OCI-LY7 (cell line): Measurements from ENCODE around the gene GXYLT2. TPM values are rescaled to one million over a fixed set of nuclear protein-coding genes. Genes with fewer than 3 reads are reported as not detected.
A peak's percentile ranks its signal among the peaks of the same experiment; 100 is the strongest.
"Not testable (repeated sequence)": the region's sequence is repeated elsewhere in the genome, so short reads cannot be mapped to it uniquely, and the experiment has no call there.

ENCODE experiments used
- BruUV-seq: library from RNA; stranded (reverse); fragments of 400-500 nt; replicated peaks from 2 replicates; lab custom pipeline; 2021; lab: Mats Ljungman, UMichigan
- CTCF ChIA-PET: fragments of 300-600 bp; sonication (Branson Sonifier 250); formaldehyde crosslinking; loops from one replicate; lab custom pipeline; 2022; ENCODE audit warnings: antibody characterized with exemption; ENCODE audit not compliant: unreplicated experiment; lab: Charles Lee
- POLR2A ChIA-PET: fragments of 300-600 bp; sonication (Branson Sonifier 250); formaldehyde crosslinking; loops from one replicate; lab custom pipeline; 2022; ENCODE audit warnings: antibody characterized with exemption; lab: Charles Lee
- DNase-seq: peaks from one replicate; pipeline ENCODE4 v3.0.0-alpha.2; 2015; ENCODE audit warnings: low spot score
- H2AFZ ChIP-seq: fragments of 200-600 bp; sonication (generic), shearing (Covaris generic); 2 replicates; pipeline ENCODE4 v1.6.1; 2014; ENCODE audit warnings: mild to moderate bottlenecking, antibody characterized with exemption, low read length, moderate library complexity
- H3K27ac ChIP-seq: fragments of 200-600 bp; sonication (generic); 2 replicates; pipeline ENCODE4 v1.5.1; 2014; ENCODE audit warnings: mixed run types, low read depth, mild to moderate bottlenecking, moderate library complexity, low read length, inconsistent platforms; ENCODE audit not compliant: poor library complexity, severe bottlenecking
- H3K36me3 ChIP-seq: fragments of 200-600 bp; sonication (generic); 2 replicates; pipeline ENCODE4 v1.6.1; 2014; ENCODE audit warnings: mild to moderate bottlenecking, antibody characterized with exemption, low read length, moderate library complexity, mixed read lengths; ENCODE audit not compliant: insufficient read depth
- H3K4me1 ChIP-seq: fragments of 200-600 bp; sonication (generic); 2 replicates; pipeline ENCODE4 v1.5.1; 2014; ENCODE audit warnings: mild to moderate bottlenecking, low read length; ENCODE audit not compliant: insufficient read depth, poor library complexity, severe bottlenecking
- H3K4me2 ChIP-seq: fragments of 200-600 bp; sonication (generic); 2 replicates; pipeline ENCODE4 v1.6.1; 2014; ENCODE audit warnings: mild to moderate bottlenecking, low read length
- H3K4me3 ChIP-seq: fragments of 200-600 bp; sonication (generic); 2 replicates; pipeline ENCODE4 v1.5.1; 2014; ENCODE audit warnings: mild to moderate bottlenecking, low read depth, low read length; ENCODE audit not compliant: poor library complexity, severe bottlenecking
- H3K79me2 ChIP-seq: fragments of 200-600 bp; sonication (generic); 2 replicates; pipeline ENCODE4 v1.6.1; 2016; ENCODE audit warnings: low read depth, mild to moderate bottlenecking, low read length, moderate library complexity, mixed read lengths; ENCODE audit not compliant: insufficient read depth
- H3K9me2 ChIP-seq: fragments of 200-600 bp; sonication (generic); 2 replicates; pipeline ENCODE4 v1.6.1; 2016; ENCODE audit warnings: mild to moderate bottlenecking, low read length, mixed read lengths; ENCODE audit not compliant: insufficient read depth
- H3K9me3 ChIP-seq: fragments of 200-600 bp; sonication (generic); 2 replicates; pipeline ENCODE4 v1.6.1; 2014; ENCODE audit warnings: mild to moderate bottlenecking, mixed run types, low read length, mixed read lengths
- H4K20me1 ChIP-seq: fragments of 200-600 bp; sonication (generic); 2 replicates; pipeline ENCODE4 v1.6.1; 2014; ENCODE audit warnings: mild to moderate bottlenecking, antibody characterized with exemption, low read length, moderate library complexity, mixed read lengths; ENCODE audit not compliant: insufficient read depth
- CTCF ChIP-seq: fragments of 200-600 bp; sonication (generic); conservative IDR thresholded peaks from 2 replicates; pipeline ENCODE4 v1.5.1; 2014; ENCODE audit warnings: mild to moderate bottlenecking, antibody characterized with exemption, low read length, moderate library complexity, mixed read lengths
- EZH2phosphoT487 ChIP-seq: fragments of 200-600 bp; sonication (generic); IDR thresholded peaks from 2 replicates; pipeline ENCODE4 v1.6.1; 2018; ENCODE audit warnings: low read depth, borderline replicate concordance, mild to moderate bottlenecking, mixed run types, antibody characterized with exemption, low read length, moderate library complexity, mixed read lengths
- intact Hi-C: fragments of 100-400 bp; cut with micrococcal nuclease; formaldehyde crosslinking; loops from one replicate; pipeline ENCODE4 v1.10.0; 2022; ENCODE audit not compliant: unreplicated experiment
- total RNA-seq, 2 experiments: library from RNA; depleted of rRNA in 1 of 2; stranded (reverse); fragments of >200 nt in 1 of 2; shearing (Covaris generic) in 1 of 2; gene quantifications; 2 replicates each; pipeline ENCODE4 v1.2.3, GENCODE V29; 2014 to 2022

GXYLT2 gene
- total RNA-seq, 2 experiments from 2014 or later = not detected

GRCh38 chr3:72924055-72924454 is 36.2 kb downstream of the GXYLT2 start:
- BruUV-seq = no TSS peak
- ChIA-PET POLR2A (no interaction called here), CTCF (no interaction called here)
- H3K9me2 ChIP-seq = no peaks in the 10 kb centered on the region
- TF ChIP-seq EZH2phosphoT487 = no peak
- TF ChIP-seq CTCF = peak; percentile 62
- no peak overlapping the region for H2AFZ ChIP-seq
- intact Hi-C loops = no loop called here
- no peak overlapping the region for H3K4me3 ChIP-seq
- DNase-seq = peak; percentile 13
- no peaks in the 10 kb centered on the region for H4K20me1 ChIP-seq
- H3K4me1 ChIP-seq = no peaks in the 10 kb centered on the region
- H3K79me2 ChIP-seq = no peaks in the 10 kb centered on the region
- no peak overlapping the region for H3K4me2 ChIP-seq
- H3K27ac ChIP-seq = no peak overlapping the region
- no peaks in the 10 kb centered on the region for H3K36me3 ChIP-seq
- H3K9me3 ChIP-seq = no peaks in the 10 kb centered on the region

DNA sequence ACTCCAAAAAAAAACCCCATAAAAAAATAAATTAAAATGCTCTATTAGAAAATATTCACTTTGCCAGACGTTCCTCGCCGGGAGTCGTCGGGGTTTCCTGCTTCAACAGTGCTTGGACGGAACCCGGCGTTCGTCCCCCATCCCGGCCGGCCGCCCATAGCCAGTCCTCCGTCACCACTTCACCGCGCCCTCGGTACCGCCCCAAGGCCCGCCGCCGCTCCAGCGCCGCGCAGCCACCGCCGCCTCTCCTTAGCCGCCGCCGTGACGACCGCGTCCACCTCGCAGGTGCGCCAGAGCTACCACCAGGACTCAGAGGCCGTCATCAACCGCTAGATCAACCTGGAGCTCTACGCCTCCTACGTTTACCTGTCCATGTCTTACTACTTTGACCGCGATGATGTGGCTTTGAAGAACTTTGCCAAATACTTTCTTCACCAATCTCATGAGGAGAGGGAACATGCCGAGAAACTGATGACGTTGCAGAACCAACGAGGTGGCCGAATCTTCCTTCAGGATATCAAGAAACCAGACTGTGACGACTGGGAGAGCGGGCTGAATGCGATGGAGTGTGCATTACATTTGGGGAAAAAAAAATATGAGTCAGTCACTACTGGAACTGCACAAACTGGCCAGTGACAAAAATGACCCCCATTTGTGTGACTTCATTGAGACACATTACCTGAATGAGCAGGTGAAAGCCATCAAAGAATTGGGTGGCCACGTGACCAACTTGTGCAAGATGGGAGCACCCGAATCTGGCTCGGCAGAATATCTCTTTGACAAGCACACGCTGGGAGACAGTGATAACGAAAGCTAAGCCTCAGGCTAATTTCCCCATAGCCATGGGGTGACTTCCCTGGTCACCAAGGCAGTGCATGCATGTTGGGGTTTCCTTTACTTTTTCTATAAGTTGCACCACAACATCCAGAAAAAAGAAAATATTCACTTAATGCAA is 41.2 kb downstream of the GXYLT2 start:
- H3K79me2 ChIP-seq, H3K9me3 ChIP-seq, CTCF ChIA-PET, H3K36me3 ChIP-seq, H3K4me1 ChIP-seq, H3K4me2 ChIP-seq, H2AFZ ChIP-seq, H4K20me1 ChIP-seq, H3K4me3 ChIP-seq, BruUV-seq, DNase-seq, H3K9me2 ChIP-seq, intact Hi-C loops, H3K27ac ChIP-seq: not testable (repeated sequence)
- POLR2A ChIA-PET = interaction anchor here (0.5 kb wide), 1 partner anchor 57 kb away, joined by 3 read pairs; no protein-coding TSS in a partner anchor

DNA sequence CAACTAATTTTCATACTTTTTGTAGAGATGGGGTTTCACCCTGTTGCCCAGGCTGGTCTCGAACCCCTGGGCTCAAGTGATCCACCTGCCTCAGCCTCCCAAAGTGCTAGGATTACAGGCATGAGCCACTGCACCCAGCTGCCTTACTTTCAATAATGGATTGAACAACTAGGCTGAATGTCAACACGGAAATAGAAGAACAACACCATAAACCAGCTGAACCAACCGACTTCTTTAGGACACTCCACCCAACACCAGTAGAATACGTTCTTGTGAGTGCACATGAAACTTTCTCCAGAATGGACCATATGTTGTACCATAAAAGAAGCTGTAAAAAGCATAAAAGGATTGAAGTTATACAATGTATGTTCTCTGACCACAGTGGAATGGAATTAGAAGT is 42.9 kb downstream of the GXYLT2 start:
- CTCF ChIA-PET = interaction anchor here (0.6 kb wide), 1 partner anchor 20 kb away, joined by 3 read pairs; no protein-coding TSS in a partner anchor
- no peak for DNase-seq
- no peak overlapping the region for H3K4me2 ChIP-seq
- H3K79me2 ChIP-seq = no peaks in the 10 kb centered on the region
- no peak for TF ChIP-seq CTCF
- no peak for TF ChIP-seq EZH2phosphoT487
- no peak overlapping the region for H3K27ac ChIP-seq
- H2AFZ ChIP-seq = no peak overlapping the region
- no peaks in the 10 kb centered on the region for H3K9me3 ChIP-seq
- H3K4me1 ChIP-seq = no peaks in the 10 kb centered on the region
- no peaks in the 10 kb centered on the region for H4K20me1 ChIP-seq
- intact Hi-C loops = no loop called here
- POLR2A ChIA-PET = interaction anchor here (0.6 kb wide), 1 partner anchor 25 kb away, joined by 3 read pairs; no protein-coding TSS in a partner anchor
- H3K4me3 ChIP-seq = no peak overlapping the region
- H3K9me2 ChIP-seq = no peaks in the 10 kb centered on the region
- no TSS peak for BruUV-seq
- no peaks in the 10 kb centered on the region for H3K36me3 ChIP-seq
